VCaP (cell line): Measurements from ENCODE around the gene BCL2A1.

Source experiments
- H3K27ac ChIP-seq: fragments of 450-650 bp; 2 replicates; pipeline ENCODE4 v1.5.1; 2017
- CTCF ChIP-seq: fragments of 450-650 bp; conservative IDR thresholded peaks from 2 replicates; pipeline ENCODE4 v1.5.1; 2017; ENCODE audit warnings: mild to moderate bottlenecking, moderate library complexity

Gene BCL2A1

DNA sequence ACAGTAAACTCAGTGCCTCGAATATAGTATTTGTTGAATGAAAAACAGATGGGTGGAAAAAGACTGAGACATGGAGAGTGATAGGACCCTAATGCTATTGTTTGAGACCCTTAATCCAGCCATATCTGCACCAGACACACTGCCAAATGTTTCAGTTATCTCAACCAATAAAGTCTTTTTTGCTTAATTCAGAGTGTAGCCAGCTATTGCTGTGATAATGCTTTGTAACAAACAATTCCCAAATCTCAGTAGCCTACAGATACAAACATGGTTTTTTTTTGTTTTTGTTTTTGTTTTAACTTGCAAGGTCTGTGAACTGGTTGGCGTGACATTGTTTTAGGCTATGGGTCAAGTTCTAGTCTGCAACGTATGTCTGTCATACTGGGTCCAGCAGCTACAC lies 17.0 kb upstream of the BCL2A1 start:
- no peak overlapping the region for H3K27ac ChIP-seq
- no peak for TF ChIP-seq CTCF

GRCh38 chr15:79987569-79987955 lies 16.6 kb upstream of the BCL2A1 start:
- TF ChIP-seq CTCF, result no peak
- H3K27ac ChIP-seq, result no peak overlapping the region

DNA sequence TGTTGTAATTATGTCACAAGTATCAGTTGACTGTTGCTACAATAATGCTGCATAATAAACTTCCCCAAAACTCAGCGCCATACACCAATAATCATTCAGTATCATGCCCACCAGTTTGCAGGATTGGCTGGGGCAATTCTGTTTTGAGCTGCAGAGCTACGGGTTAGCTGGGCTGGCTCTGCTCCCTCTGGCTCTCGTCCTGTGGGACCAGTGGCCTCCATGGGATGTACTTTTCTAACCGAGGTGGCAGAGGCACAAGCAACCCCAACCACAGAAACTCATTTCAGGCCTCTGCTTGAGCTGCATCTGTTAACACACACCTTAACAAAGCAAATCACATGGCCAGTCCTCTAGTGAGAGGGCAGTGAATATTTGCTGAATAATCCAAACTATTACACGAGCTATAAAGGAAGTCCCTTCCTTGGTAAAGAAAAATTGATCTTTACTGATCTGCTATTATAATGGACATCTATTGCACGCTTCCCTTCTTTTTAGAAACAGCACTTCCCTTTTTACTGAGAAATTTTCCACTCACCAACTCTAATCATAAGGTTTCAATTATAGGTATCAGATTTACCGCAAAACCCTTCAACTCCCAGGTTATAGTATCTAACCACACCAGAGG lies 10.9 kb upstream of the BCL2A1 start:
- no peak overlapping the region for H3K27ac ChIP-seq
- TF ChIP-seq CTCF, result no peak

DNA sequence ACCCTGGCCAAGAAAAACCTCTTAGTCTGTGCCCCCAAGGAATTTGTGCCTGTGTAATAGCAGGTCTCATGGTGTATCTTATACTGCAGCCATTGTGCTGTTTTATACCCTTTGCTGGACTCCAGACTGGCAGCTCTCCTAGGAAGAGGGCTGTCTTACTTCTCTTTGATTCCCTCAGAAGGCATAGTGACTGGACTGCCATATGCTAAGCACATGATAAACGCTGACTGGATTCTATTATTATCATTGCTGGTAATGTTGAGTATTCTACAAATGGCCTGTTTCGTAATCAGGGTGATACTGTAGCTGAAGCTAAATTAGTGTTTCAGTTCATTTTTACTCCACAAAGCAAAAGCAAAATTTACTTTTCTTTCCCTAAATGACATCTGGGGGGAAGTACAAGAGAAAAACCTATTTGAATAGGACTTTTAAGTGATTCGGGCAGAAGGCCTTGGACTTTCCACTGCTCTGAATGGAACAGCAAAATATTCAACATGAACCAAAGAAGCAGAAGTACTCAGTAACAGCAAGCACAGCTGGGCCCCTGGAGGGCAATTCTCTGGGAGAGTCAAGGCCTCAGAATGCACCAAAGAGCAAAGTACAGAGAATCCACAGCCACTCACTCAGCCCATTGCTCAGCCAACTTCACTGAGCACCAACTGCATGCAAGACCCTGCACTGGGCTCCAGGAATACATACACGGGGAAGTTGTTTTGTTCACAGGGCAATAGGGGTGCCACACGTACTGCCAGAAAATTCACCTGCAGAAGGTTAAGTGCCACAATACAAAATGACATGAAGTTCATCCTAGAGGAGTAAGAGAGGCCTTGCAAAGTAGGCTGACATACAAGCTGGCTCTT lies 7.9 kb upstream of the BCL2A1 start:
- H3K27ac ChIP-seq, result no peak overlapping the region
- TF ChIP-seq CTCF, result no peak

GRCh38 chr15:79978260-79978654 lies 7.3 kb upstream of the BCL2A1 start:
- TF ChIP-seq CTCF, result no peak
- no peak overlapping the region for H3K27ac ChIP-seq

GRCh38 chr15:79977431-79978054 lies 6.5 kb upstream of the BCL2A1 start:
- no peak for TF ChIP-seq CTCF
- H3K27ac ChIP-seq, result no peak overlapping the region

GRCh38 chr15:79973456-79974195 lies 2.6 kb upstream of the BCL2A1 start:
- TF ChIP-seq CTCF, result no peak
- no peak overlapping the region for H3K27ac ChIP-seq
